AG09309 (cell line): ENCODE data around the gene ACTG2.

Experiments
- DNase-seq: peaks from one replicate; pipeline ENCODE4 v3.0.0-alpha.2; 2010; ENCODE audit warnings: low read depth
- H3K4me3 ChIP-seq: 2 replicates; pipeline ENCODE4 v1.5.1; 2011; ENCODE audit warnings: mild to moderate bottlenecking, low read depth, low read length, moderate library complexity; ENCODE audit not compliant: control insufficient read depth
- CTCF ChIP-seq: IDR thresholded peaks from 2 replicates; pipeline ENCODE4 v1.5.1; 2011; ENCODE audit warnings: mild to moderate bottlenecking, low read depth, low read length, inconsistent platforms; ENCODE audit not compliant: insufficient read depth, control insufficient read depth; ENCODE audit errors: missing control alignments

The ACTG2 gene

GRCh38 chr2:73918856-73919255 lies 26.0 kb downstream of the ACTG2 start:
- no peak overlapping the region for H3K4me3 ChIP-seq
- DNase-seq = no peak
- TF ChIP-seq CTCF = no peak

GRCh38 chr2:73919596-73920228 lies 26.9 kb downstream of the ACTG2 start:
- H3K4me3 ChIP-seq = no peak overlapping the region
- DNase-seq = no peak
- no peak for TF ChIP-seq CTCF

GRCh38 chr2:73920577-73921545 lies 28.1 kb downstream of the ACTG2 start:
- no peak overlapping the region for H3K4me3 ChIP-seq
- TF ChIP-seq CTCF = no peak
- no peak for DNase-seq

- DNase-seq = no peak
- no peak overlapping the region for H3K4me3 ChIP-seq
- no peak for TF ChIP-seq CTCF
Observed at GRCh38 chr2:73921581-73921980, 28.8 kb downstream of the ACTG2 start.

- TF ChIP-seq CTCF = no peak
- no peak for DNase-seq
- no peak overlapping the region for H3K4me3 ChIP-seq
Observed at GRCh38 chr2:73922681-73923080, 29.9 kb downstream of the ACTG2 start.

- H3K4me3 ChIP-seq = no peak overlapping the region
- no peak for TF ChIP-seq CTCF
- DNase-seq = no peak
Observed at GRCh38 chr2:73925033-73925704, 32.4 kb downstream of the ACTG2 start.
